T47D (cell line): ENCODE data around the gene LYZL6.

Source experiments
- DNase-seq, 2 experiments: peaks; one replicate each; pipeline versions ENCODE4 v3.0.0 to v3.0.0-alpha.2; 2011 to 2012; ENCODE audit warnings: low read depth in 1 of 2, low spot score in 1 of 2
- JUND ChIP-seq: IDR thresholded peaks from 2 replicates; pipeline ENCODE4 v1.6.1; 2012; ENCODE audit warnings: low read depth
- in situ Hi-C: cut with HindIII; loops from 2 replicates; pipeline ENCODE4 v1.10.0; 2016; ENCODE audit warnings: low sequenced_read_pairs, low pct_unique_long_range_greater_than_20kb

Gene LYZL6, protein sequence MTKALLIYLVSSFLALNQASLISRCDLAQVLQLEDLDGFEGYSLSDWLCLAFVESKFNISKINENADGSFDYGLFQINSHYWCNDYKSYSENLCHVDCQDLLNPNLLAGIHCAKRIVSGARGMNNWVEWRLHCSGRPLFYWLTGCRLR

DNA sequence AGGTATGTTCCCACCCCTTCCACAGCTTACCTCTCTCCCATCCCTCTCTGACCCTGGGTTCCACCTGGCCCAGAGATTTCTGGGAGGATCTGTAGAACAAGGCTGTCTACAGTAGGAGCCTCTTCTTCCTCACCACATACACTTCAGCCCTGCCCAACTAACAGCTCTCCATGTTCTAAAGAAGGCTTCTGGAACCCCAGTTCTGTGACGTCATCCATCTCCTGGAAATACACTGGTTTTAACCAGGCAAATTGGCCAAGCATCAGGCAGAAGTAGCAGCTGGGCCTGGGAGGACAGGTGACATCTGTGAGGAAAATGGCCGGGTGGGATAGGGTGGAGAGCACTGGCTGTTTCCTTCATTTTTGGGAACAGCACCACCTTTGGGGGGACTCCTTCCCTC lies at the start of gene LYZL6:
LYZL6 (minus strand) TSS at position 177 of the 400 bp plus-strand sequence. CDS start 4,357 bp downstream, outside the sequence.
- in situ Hi-C loops, result no loop called here

DNA sequence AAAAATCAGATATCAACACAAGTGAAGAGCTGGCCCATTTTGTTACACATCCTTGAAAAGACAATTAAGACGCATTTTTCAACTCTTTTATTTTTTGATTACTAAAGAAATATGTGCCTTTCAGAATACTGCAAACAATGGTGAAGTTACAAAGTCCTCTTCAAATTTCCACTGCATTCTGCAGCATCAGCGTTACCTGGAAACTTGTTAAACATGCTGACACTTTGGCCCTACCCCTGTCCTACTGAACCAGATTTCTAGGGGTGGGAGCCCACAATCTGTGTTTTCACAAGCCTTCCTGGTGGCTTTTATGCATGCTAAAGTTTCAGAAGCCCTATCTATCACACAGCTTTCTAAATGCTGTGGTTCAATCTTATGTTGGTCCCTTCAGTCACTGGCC lies 47.6 kb upstream of the LYZL6 start:
- in situ Hi-C loops, result no loop called here
- no peak for DNase-seq

More for the DNA sequence above, at the start of gene LYZL6:
- TF ChIP-seq JUND, result no peak
- no peak for DNase-seq

DNA sequence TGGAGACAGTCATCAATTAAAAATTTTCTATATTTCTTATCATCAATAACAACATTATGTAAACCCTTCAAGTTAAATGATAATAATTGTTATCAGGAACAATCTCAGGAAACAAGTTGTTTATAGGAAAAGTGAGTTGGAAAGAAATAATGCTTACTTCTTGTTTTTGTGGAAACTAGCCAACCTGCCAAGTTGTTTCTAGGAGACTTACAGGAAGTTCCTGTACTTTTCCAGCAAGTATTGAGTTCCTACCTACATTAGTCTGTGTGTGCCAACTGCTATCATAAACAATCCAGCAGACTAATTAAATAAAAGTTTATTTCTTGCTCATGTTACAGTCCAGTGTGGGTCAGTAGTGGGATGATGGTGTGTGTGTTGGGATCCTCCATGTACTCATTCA lies 44.7 kb upstream of the LYZL6 start:
- in situ Hi-C loops, result no loop called here
- DNase-seq, result no peak
- no peak for TF ChIP-seq JUND

More for the DNA sequence above, 47.6 kb upstream of the LYZL6 start:
- no peak for TF ChIP-seq JUND

DNA sequence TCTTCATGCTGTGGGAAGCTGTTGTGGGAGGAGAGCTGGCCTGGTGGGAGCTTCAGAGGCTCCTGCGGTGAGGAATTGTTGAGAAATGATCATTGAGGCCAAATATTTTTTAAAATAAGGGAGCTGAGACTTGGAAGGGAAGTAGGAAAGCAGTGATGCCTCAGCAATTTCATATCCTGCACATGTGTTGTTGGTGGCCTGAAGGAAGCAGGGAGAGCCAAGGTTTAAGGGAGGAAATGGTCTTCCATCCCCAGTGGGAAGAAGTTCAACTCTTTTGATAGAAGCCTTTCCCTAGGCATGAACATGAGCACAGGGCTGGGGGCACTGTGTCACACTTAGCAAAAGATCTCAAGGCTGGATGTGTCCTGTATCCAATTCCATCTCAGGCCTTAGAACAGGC lies 43.1 kb upstream of the LYZL6 start, which contains the start of gene CCL14:
CCL14 (minus strand) TSS at position 87 of the 400 bp plus-strand sequence; CDS start at position 7, 80 bp downstream.
- no peak for TF ChIP-seq JUND

DNA sequence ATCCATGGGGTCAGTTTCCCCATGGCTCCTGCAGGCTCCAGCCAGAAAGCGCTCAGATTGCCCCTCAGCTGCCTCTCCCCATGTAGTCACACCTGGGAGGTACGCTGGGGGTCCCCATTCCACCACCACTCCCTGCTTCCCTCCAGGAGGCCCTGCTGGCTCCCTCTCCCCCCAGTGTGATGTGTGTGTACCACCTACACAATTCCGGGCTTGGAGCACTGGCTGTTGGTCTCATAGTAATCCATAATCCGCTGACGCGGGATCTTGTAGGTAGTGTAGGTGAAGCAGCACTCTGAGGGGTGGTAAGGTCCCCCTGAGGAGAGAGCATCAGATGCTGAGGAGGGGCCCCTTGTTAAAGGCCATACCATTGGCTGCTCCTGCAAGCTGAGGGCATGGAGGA lies 40.6 kb upstream of the LYZL6 start:
- TF ChIP-seq JUND, result no peak
- DNase-seq, result no peak
- in situ Hi-C loops, result no loop called here

More for the DNA sequence above, 43.1 kb upstream of the LYZL6 start, which contains the start of gene CCL14:
- no peak for DNase-seq
- in situ Hi-C loops, result no loop called here

DNA sequence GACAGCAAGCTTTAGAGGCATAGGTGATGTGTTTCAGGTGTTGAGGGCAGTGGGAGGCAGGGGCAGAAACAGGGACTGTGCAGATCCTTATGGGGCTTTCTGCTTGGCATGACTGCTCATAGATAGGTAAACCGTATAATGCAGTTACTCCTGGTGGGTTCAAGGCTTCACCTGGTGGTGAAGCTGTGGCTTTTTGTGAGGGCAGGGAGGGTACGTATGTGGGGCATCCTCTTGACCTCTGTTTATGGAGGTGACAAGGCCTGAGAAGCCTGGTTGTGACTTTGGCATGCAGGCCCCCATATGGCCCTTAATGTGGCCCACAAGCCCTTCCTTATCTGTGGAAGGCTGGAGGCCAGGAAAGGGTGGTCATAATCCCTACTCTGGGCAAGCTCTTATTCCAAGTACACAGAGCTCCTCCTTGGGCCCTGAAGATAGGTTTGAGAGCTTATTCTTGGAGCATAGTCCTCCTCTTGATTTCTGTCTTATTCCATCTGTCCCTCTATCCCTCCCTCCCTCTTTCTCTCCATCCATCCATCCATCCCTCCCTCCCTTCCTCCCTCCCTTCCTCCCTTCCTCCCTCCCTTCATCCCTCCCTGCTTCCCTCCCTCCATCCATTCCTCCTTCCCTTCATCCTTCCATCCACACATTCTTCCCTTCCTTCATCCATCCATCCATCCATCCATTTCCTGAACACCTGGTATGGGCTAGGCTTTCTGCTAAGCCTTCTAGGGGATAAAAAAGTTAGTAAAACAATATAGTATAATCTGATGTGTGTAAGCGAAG lies 39.1 kb upstream of the LYZL6 start:
- no peak for DNase-seq
- TF ChIP-seq JUND, result no peak
- in situ Hi-C loops, result no loop called here

DNA sequence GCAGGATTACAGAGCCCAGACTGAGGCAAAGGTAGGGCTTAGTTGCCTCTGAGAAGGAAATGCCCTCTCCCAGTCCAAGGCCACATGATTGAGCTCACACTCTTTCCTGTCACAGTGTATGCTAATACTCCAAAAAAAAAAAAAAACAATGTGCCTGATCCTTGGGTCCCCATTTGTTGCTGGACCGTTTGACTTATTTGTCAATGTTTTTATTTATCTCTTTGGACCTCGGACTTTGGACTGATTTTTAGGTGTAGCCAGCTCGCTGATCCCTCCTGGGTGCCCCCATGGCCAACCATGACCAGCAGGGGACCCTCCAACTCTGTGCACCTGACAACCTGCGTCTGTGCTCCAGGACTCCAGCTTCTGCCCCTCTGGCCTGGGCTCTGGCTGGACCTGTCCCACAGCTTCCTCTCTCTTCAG lies 38.4 kb upstream of the LYZL6 start:
- in situ Hi-C loops, result no loop called here
- no peak for TF ChIP-seq JUND
- no peak for DNase-seq

DNA sequence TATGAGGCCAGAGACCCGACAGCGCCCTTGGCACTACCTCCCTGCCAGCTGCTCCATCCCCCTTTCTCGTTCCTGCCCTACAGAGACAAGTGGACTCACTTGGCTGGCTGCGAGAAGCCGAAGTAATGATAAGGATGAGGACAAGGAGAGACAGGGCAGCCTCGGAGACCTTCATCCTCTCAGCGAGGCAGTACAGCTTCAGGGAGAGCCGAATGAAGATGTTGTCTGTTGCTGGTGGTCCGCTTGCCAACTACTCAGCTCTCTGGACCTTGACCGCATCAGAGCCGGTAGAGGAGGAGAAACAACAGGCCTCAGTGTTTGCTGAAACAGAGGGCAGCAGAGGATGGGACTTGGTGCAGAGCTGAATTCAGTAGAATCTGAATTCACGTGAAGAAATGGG lies 37.7 kb upstream of the LYZL6 start, which contains the start of gene CCL16:
CCL16 (minus strand) TSS at position 252 of the 400 bp plus-strand sequence; CDS start at position 175, 77 bp downstream.
- DNase-seq, result no peak
- in situ Hi-C loops, result no loop called here
- no peak for TF ChIP-seq JUND

DNA sequence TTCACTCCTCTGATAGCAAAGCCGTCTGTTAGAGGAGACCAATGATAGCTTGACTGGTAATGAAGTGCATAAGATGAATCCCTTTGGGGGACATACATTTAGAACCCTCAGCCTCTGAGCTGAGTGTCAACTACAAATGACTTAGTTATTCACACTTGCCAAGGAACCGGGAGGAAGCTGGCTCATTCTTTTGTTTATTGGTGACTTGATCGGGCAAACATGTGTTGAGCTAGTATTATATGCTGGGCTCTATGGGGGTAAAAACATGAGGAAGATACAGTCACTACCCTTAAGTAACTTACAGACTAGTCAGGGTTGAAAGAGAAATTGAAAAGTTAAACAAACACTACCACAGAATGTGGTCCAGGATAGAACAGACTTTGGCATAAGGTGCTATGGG lies 34.8 kb upstream of the LYZL6 start:
- TF ChIP-seq JUND, result no peak
- no peak for DNase-seq
- in situ Hi-C loops, result no loop called here

DNA sequence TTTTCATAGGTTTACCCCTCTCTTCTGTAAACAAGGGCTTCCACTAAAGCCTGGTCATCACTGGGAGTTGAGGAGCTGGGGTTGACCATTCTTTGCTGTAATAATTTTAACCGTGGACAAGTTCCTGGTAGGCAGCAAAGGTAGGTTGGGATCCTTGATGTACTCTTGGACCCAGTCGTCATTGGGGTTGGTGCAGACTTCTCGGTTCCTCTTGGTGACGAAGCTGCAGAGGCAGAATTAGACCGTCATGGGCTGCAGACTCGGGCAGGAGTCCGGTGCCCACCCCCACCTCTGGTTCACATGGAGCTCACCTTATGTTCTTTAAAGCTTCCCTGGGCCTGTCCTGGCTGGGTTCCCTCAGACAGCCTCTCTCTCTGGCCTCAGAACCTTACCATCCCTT lies 34.0 kb upstream of the LYZL6 start:
- TF ChIP-seq JUND, result no peak
- DNase-seq, result no peak
- in situ Hi-C loops, result no loop called here

DNA sequence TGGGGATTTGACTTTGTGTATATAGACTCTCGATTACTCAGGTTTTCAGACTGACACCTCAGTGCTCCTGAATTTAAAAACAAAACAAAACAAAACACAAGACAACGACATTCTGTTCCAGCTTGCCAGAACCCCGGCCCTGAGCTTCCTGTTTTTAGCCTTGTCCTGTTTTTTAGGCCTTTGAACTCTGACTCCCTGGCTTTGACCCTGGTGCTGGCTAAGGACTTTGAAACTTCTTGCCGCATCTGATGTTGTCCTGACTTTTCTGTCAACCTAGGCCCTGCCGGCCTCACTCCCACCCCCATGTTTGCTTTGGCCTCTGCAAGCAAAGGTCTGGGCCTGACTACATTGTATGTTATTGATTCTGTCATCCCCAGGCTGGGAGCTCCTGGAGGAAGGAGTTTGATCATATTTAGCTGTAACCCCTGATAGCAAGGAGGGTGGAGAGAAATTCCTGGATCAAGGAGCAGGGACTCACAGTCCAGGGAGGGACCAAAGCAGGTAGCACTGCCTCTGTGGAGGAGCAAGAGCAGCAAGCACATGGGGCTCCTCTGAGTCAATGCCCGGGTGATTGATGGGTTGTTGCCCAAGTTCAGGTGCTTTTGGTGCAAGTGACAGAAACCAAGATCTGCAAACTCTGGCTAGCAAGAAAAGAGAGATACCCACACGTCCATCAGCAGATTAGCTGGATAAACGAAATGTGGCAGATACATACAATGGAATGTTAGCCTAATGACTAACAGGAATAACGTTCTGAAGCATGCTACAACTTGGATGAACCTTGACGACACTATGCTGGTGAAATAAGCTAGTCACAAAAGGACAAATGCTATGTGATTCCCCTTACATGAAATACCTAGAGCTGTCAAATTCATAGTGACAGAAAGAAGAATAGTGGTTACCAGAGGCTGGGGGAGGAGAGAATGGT lies 30.1 kb upstream of the LYZL6 start:
- TF ChIP-seq JUND, result no peak
- in situ Hi-C loops, result no loop called here
- DNase-seq, result no peak

DNA sequence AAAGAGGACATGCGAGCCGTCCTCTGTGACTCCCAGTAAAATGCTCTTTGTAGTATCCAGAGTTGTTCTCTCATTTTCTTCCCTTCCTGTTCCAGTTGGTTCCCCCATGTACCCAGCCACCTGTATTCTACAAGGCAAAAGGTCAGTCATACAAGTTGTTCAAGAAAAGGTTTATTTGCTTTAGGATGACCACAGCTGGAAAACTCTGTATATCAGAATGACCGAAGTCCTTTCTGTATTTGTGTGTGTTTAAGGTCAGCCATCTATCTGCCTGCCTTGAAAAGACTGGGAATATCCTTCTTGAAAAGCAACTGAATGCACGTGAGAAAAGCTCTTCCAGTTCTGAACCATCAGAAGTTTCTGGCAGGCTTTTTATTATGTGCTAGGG lies 29.4 kb upstream of the LYZL6 start:
- no peak for DNase-seq
- in situ Hi-C loops, result no loop called here
- no peak for TF ChIP-seq JUND
